ENCODE data around the gene ERCC5. TPM values are rescaled to one million over a fixed set of nuclear protein-coding genes. Genes with fewer than 3 reads are reported as not detected.

Gene ERCC5
- total and polyA plus RNA-seq, 9 of the 15 experiments (the other 6 are each of a cell fraction or from before 2014, with no cell fraction given) = 7.4 to 43.1 (median 33.9) TPM

DNA sequence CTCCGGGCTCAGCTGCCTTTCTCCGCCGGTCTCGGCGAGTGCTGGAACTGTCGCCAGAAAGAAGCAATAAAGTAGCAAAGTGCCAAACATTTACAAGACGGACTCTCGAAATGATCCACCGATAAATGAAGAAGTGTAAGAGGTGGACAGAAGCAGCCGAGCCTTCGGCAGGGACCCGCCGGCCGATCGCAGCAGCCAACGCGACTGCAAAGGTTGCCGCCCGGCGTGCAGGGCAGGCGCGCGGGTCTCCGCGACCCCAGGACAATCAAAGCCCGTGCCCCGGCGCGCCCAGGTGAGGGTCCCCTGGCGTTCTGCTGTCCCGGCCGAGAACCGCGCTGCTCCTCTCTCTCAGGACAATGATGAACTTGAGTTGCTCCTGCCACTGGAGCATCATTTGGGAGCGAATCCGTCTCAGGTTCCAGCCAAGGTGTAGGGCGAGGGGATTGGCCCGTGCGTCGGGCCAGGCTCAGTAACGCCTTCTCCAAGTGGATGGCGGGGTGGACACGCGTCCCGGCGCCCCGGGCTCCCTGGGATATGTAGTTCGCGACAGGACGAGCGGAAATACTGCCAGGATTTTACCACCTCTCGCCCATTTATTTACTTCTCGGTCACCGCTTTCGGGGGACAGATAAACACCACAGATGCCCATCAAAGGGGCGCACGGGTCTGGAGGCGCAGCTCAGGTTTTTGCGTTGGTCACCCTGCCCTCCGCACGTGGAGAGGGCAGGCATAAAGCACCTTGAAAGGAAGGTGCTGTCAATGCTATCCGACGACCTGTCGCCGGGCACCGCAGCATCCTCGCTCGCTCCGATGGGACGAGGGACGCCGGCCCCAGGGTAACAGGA lies 47.0 kb upstream of the ERCC5 start, which contains the start of the genes BIVM and POGLUT2 (continued):
- TF ChIP-seq ASH1L (IDR thresholded peaks at IDR 0.05; ENCODE audit: borderline replicate concordance, low read depth, partially characterized antibody) (peak; percentile 90), ZNF766 (CRISPR knock-in tag; conservative IDR thresholded peaks at IDR 0.05) (0 out of 2 replicates have a peak, but pooled peaks have one; percentile 24), HMGN3 (IDR thresholded peaks at IDR 0.05; ENCODE audit: borderline replicate concordance, extremely low read depth, insufficient read length, low read depth, low read length) (peak; percentile 10), PML (IDR thresholded peaks at IDR 0.05; ENCODE audit: low read length) (no peak), RAD51 (IDR thresholded peaks at IDR 0.05; ENCODE audit: borderline replicate concordance, low read depth) (no peak), HNRNPL (IDR thresholded peaks at IDR 0.05; ENCODE audit: low read depth, low read length) (no peak), CHCHD3 (CRISPR knock-in tag; IDR thresholded peaks at IDR 0.05) (no peak), ESRRB (CRISPR knock-in tag; IDR thresholded peaks at IDR 0.05; ENCODE audit: borderline replicate concordance) (no peak), ZEB2 (IDR thresholded peaks at IDR 0.05) (peak; percentile 76), RBM25 (IDR thresholded peaks at IDR 0.05; ENCODE audit: low read depth, low read length, severe bottlenecking) (peak; percentile 85), FOXK1 (CRISPR knock-in tag; IDR thresholded peaks at IDR 0.05; ENCODE audit: borderline replicate concordance) (no peak)
- TF ChIP-seq, protein P1, sequence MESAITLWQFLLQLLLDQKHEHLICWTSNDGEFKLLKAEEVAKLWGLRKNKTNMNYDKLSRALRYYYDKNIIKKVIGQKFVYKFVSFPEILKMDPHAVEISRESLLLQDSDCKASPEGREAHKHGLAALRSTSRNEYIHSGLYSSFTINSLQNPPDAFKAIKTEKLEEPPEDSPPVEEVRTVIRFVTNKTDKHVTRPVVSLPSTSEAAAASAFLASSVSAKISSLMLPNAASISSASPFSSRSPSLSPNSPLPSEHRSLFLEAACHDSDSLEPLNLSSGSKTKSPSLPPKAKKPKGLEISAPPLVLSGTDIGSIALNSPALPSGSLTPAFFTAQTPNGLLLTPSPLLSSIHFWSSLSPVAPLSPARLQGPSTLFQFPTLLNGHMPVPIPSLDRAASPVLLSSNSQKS (CRISPR knock-in tag; IDR thresholded peaks at IDR 0.05) = no peak
- TF ChIP-seq, protein P2, sequence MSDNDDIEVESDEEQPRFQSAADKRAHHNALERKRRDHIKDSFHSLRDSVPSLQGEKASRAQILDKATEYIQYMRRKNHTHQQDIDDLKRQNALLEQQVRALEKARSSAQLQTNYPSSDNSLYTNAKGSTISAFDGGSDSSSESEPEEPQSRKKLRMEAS (CRISPR knock-in tag; IDR thresholded peaks at IDR 0.05) = no peak
- TF ChIP-seq, protein P3, sequence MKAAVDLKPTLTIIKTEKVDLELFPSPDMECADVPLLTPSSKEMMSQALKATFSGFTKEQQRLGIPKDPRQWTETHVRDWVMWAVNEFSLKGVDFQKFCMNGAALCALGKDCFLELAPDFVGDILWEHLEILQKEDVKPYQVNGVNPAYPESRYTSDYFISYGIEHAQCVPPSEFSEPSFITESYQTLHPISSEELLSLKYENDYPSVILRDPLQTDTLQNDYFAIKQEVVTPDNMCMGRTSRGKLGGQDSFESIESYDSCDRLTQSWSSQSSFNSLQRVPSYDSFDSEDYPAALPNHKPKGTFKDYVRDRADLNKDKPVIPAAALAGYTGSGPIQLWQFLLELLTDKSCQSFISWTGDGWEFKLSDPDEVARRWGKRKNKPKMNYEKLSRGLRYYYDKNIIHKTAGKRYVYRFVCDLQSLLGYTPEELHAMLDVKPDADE (conservative IDR thresholded peaks at IDR 0.05; ENCODE audit: control insufficient read depth, low read depth, low read length) = peak; percentile 89; the same call in 1 of the 2 replicates
- TF ChIP-seq, protein P4, sequence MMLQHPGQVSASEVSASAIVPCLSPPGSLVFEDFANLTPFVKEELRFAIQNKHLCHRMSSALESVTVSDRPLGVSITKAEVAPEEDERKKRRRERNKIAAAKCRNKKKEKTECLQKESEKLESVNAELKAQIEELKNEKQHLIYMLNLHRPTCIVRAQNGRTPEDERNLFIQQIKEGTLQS (IDR thresholded peaks at IDR 0.05) = no peak
- TF ChIP-seq, protein P4 (CRISPR knock-in tag; conservative IDR thresholded peaks at IDR 0.05) = no peak
- TF ChIP-seq, protein P5, sequence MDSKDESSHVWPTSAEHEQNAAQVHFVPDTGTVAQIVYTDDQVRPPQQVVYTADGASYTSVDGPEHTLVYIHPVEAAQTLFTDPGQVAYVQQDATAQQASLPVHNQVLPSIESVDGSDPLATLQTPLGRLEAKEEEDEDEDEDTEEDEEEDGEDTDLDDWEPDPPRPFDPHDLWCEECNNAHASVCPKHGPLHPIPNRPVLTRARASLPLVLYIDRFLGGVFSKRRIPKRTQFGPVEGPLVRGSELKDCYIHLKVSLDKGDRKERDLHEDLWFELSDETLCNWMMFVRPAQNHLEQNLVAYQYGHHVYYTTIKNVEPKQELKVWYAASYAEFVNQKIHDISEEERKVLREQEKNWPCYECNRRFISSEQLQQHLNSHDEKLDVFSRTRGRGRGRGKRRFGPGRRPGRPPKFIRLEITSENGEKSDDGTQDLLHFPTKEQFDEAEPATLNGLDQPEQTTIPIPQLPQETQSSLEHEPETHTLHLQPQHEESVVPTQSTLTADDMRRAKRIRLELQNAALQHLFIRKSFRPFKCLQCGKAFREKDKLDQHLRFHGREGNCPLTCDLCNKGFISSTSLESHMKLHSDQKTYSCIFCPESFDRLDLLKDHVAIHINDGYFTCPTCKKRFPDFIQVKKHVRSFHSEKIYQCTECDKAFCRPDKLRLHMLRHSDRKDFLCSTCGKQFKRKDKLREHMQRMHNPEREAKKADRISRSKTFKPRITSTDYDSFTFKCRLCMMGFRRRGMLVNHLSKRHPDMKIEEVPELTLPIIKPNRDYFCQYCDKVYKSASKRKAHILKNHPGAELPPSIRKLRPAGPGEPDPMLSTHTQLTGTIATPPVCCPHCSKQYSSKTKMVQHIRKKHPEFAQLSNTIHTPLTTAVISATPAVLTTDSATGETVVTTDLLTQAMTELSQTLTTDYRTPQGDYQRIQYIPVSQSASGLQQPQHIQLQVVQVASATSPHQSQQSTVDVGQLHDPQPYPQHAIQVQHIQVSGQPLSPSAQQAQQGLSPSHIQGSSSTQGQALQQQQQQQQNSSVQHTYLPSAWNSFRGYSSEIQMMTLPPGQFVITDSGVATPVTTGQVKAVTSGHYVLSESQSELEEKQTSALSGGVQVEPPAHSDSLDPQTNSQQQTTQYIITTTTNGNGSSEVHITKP (IDR thresholded peaks at IDR 0.05; ENCODE audit: partially characterized antibody) = no peak

All from K562 (cell line).